Measurements from ENCODE around the gene MT1A. TPM values are rescaled to one million over a fixed set of nuclear protein-coding genes. Genes with fewer than 3 reads are reported as not detected.
"Not testable (repeated sequence)": the region's sequence is repeated elsewhere in the genome, so short reads cannot be mapped to it uniquely, and the experiment has no call there.

Gene MT1A
- total RNA-seq, 1 donor from 2014 or later: not detected

DNA sequence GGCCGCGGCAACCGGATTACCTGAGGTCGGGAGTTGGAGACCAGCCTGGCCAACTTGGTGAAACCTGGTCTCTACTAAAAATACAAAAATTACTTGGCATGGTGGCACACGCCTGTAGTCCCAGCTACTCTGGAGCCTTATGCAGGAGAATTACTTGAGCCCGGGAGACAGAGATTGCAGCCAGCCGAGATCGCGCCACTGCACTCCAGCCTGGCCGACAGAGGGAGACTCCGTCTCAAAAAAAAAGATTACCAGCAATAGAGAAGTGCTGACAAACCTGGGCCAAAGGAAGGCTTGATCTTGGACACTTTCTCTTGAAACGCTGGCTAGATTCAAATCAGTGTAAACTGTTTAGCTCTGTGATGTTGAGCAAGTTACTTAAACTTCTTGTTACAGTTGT is 35.5 kb downstream of the MT1A start:
- no peaks in the 10 kb centered on the region for H3K9me3 Mint-ChIP-seq
- no peak for DNase-seq (ENCODE audit: low read depth, low spot score)
- TF ChIP-seq, protein P1, sequence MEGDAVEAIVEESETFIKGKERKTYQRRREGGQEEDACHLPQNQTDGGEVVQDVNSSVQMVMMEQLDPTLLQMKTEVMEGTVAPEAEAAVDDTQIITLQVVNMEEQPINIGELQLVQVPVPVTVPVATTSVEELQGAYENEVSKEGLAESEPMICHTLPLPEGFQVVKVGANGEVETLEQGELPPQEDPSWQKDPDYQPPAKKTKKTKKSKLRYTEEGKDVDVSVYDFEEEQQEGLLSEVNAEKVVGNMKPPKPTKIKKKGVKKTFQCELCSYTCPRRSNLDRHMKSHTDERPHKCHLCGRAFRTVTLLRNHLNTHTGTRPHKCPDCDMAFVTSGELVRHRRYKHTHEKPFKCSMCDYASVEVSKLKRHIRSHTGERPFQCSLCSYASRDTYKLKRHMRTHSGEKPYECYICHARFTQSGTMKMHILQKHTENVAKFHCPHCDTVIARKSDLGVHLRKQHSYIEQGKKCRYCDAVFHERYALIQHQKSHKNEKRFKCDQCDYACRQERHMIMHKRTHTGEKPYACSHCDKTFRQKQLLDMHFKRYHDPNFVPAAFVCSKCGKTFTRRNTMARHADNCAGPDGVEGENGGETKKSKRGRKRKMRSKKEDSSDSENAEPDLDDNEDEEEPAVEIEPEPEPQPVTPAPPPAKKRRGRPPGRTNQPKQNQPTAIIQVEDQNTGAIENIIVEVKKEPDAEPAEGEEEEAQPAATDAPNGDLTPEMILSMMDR (conservative IDR thresholded peaks at IDR 0.05): peak; percentile 71
- H3K27ac Mint-ChIP-seq (ENCODE audit: unreplicated experiment): no peak overlapping the region
- H3K36me3 Mint-ChIP-seq (ENCODE audit: low read depth): no peaks in the 10 kb centered on the region
- no peaks in the 10 kb centered on the region for H3K4me1 Mint-ChIP-seq
- peaks cover 90% of the 10 kb centered on the region for H3K27me3 Mint-ChIP-seq (ENCODE audit: low read depth)
- no peak overlapping the region for H3K4me3 Mint-ChIP-seq

DNA sequence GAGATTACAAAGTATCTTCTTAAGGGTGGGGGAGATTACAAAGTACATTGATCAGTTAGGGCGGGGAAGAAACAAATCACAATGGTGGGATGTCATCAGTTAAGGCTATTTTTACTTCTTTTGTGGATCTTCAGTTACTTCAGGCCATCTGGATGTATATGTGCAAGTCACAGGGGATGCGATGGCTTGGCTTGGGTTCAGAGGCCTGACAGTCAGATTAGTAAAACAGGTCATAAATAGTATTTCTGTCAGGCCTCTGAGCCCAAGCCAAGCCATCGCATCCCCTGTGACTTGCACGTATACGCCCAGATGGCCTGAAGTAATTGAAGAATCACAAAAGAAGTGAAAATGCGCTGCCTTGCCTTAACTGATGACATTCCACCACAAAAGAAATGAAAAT is 36.1 kb downstream of the MT1A start:
- not testable (repeated sequence) for H3K36me3 Mint-ChIP-seq (ENCODE audit: low read depth); H3K27ac Mint-ChIP-seq (ENCODE audit: unreplicated experiment); H3K4me3 Mint-ChIP-seq; DNase-seq (ENCODE audit: low read depth, low spot score); H3K9me3 Mint-ChIP-seq; H3K4me1 Mint-ChIP-seq
- H3K27me3 Mint-ChIP-seq (ENCODE audit: low read depth): peaks cover 84% of the 10 kb centered on the region

DNA sequence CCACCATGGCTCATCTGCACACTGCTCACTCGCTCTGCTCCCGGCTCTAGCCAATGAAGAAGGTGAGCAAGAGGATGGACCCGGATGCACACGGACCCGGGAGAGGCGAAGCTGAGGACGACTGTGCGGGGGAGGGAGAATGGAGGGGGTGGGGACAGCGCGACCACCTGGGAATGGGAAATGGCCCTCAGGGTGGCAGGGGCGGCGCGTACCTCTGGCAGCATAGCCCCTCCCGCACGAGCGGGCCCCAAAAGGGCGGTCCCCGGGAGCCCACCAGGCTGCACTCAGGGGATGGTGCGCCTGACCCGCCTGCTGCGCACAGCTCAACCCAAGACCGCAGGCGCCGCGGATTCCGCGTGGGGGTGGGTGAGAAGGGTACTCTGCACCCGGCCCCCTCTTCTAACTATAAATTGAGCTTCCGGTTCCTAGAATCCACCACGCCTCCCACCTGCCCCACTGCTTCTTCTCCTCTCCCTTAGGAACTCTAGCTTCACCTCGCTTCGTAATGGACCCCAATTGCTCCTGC is 37.3 kb downstream of the MT1A start:
- peaks cover 72% of the 10 kb centered on the region for H3K27me3 Mint-ChIP-seq (ENCODE audit: low read depth)
- no peaks in the 10 kb centered on the region for H3K9me3 Mint-ChIP-seq
- H3K27ac Mint-ChIP-seq (ENCODE audit: unreplicated experiment): no peak overlapping the region
- no peaks in the 10 kb centered on the region for H3K36me3 Mint-ChIP-seq (ENCODE audit: low read depth)
- TF ChIP-seq, protein P1 (conservative IDR thresholded peaks at IDR 0.05): no peak
- peaks cover under 1% of the 10 kb centered on the region for H3K4me1 Mint-ChIP-seq
- no peak for DNase-seq (ENCODE audit: low read depth, low spot score)
- no peak overlapping the region for H3K4me3 Mint-ChIP-seq

DNA sequence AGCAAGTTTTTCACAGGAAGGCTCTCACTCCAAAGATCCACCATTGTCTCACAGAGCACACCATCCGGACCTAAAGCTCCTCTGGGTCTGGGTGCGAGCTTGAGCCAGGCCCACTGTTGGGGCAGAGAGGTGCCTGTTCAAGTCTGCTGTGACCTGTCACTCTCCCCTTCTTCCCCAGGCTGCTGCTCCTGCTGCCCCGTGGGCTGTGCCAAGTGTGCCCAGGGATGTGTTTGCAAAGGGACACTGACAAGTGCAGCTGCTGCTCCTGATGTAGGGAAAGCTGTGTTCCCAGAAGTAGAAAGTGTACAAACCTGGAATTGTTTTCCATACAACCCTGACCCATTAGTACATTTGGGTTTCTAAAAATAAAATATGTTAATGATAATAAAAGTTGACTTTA is 39.0 kb downstream of the MT1A start:
- Mint-ChIP-seq H3K27me3 (ENCODE audit: low read depth) (peaks cover 57% of the 10 kb centered on the region), H3K4me1 (peaks cover 14% of the 10 kb centered on the region), H3K4me3 (no peak overlapping the region), H3K27ac (ENCODE audit: unreplicated experiment) (no peak overlapping the region), H3K9me3 (no peaks in the 10 kb centered on the region), H3K36me3 (ENCODE audit: low read depth) (no peaks in the 10 kb centered on the region)
- DNase-seq (ENCODE audit: low read depth, low spot score): no peak
- TF ChIP-seq, protein P1 (conservative IDR thresholded peaks at IDR 0.05): no peak

DNA sequence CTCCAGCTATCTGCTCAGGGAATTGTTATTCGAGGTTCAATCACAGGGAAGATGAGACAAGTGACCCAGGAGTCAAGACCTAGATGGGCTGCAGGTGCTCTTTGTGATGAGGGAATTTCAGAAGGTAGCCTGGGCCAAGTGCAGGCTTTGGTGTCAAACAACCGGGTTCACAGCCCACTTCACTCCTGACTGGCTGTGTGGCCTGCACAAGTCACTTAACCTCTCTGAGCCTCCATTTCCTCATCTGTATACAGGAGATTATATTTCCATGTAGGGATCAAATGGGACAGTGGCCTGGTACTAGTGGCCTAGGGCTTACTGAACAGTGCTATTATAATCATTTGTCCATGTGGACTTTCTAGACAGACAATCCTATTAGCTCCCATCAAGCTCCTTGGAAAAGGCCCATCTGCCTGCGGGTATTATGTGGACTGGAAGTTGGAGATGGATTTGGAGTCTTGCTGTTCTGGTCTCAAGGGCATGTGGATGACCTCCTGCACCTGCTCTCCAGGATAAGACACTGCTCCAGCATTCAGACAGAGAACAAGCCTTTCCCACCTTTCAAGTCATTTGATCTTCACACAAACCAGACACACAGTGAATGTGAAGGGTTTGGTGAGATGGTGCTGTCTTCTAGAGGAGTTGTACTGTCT is 40.7 kb downstream of the MT1A start:
- peaks cover 40% of the 10 kb centered on the region for H3K27me3 Mint-ChIP-seq (ENCODE audit: low read depth)
- no peak overlapping the region for H3K27ac Mint-ChIP-seq (ENCODE audit: unreplicated experiment)
- DNase-seq (ENCODE audit: low read depth, low spot score): no peak
- H3K4me3 Mint-ChIP-seq: no peak overlapping the region
- no peaks in the 10 kb centered on the region for H3K9me3 Mint-ChIP-seq
- peaks cover 14% of the 10 kb centered on the region for H3K4me1 Mint-ChIP-seq
- TF ChIP-seq, protein P1 (conservative IDR thresholded peaks at IDR 0.05): no peak
- no peaks in the 10 kb centered on the region for H3K36me3 Mint-ChIP-seq (ENCODE audit: low read depth)

DNA sequence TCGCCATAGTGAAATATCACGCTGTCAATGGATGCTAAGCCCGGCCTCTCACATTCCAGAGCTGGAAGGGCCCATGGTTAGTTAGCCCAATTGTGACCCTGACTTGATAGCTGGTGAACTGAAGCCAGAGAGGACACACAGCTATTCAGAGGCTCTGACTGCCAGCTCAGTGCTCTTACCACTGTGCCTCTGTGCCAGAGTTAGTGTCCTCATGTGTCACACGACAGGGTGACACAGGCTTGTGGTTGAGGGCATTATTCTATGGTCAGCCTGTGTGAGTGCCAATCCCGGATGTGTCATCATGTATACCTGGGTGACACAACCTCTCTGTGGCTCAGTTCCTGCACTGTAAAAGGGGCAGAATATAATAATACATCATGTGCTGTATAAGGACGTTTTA is 41.4 kb downstream of the MT1A start:
- Mint-ChIP-seq H3K4me3 (no peak overlapping the region), H3K36me3 (ENCODE audit: low read depth) (no peaks in the 10 kb centered on the region), H3K9me3 (no peaks in the 10 kb centered on the region), H3K4me1 (peaks cover 14% of the 10 kb centered on the region), H3K27ac (ENCODE audit: unreplicated experiment) (no peak overlapping the region), H3K27me3 (ENCODE audit: low read depth) (peaks cover 33% of the 10 kb centered on the region)
- TF ChIP-seq, protein P1 (conservative IDR thresholded peaks at IDR 0.05): no peak
- no peak for DNase-seq (ENCODE audit: low read depth, low spot score)
